ENCODE measurements around the gene TRPM2. TPM values are rescaled to one million over a fixed set of nuclear protein-coding genes. Genes with fewer than 3 reads are reported as not detected.

The TRPM2 gene
- total RNA-seq, 1 experiment from 2014 or later: not detected

- ChIA-PET POLR2A (ENCODE audit: unreplicated experiment) (no interaction called here), CTCF (no interaction called here)
- Histone ChIP-seq H3K9me2 (ENCODE audit: insufficient read depth) (no peaks in the 10 kb centered on the region), H3K4me1 (replicated peaks; ENCODE audit: insufficient read depth) (no peaks in the 10 kb centered on the region), H3K27me3 (ENCODE audit: insufficient read depth, low read depth) (no peaks in the 10 kb centered on the region), H2AFZ (no peak overlapping the region), H3K79me2 (ENCODE audit: low read depth) (no peaks in the 10 kb centered on the region), H3K27ac (no peak overlapping the region), H3K9me3 (ENCODE audit: insufficient read depth, low read depth) (no peaks in the 10 kb centered on the region), H3K36me3 (ENCODE audit: low read depth) (no peaks in the 10 kb centered on the region), H3K4me2 (no peak overlapping the region), H3F3A (ENCODE audit: insufficient read depth, low read depth) (peaks cover 2% of the 10 kb centered on the region; the same call in 1 of the 2 replicates), H4K20me1 (ENCODE audit: insufficient read depth) (no peaks in the 10 kb centered on the region), H3K4me3 (no peak overlapping the region)
- no peak for DNase-seq
- intact Hi-C loops (cut with micrococcal nuclease; ENCODE audit: unreplicated experiment): no loop called here
- TF ChIP-seq CTCF (conservative IDR thresholded peaks at IDR 0.05): no peak
- TF ChIP-seq EZH2 (IDR thresholded peaks at IDR 0.05; ENCODE audit: low read depth): no peak
- BruUV-seq (replicated peaks): no TSS peak
Measured at GRCh38 chr21:44328242-44328895, 25.1 kb upstream of the TRPM2 start.

- H3K36me3 ChIP-seq (ENCODE audit: low read depth): no peaks in the 10 kb centered on the region
- ChIA-PET POLR2A (ENCODE audit: unreplicated experiment) (interaction anchor here (0.7 kb wide), 1 partner anchor 153 kb away, joined by 4 read pairs; no protein-coding TSS in a partner anchor), CTCF (no interaction called here)
- no peaks in the 10 kb centered on the region for H3K79me2 ChIP-seq (ENCODE audit: low read depth)
- BruUV-seq (replicated peaks): no TSS peak
- no peak for TF ChIP-seq EZH2 (IDR thresholded peaks at IDR 0.05; ENCODE audit: low read depth)
- TF ChIP-seq CTCF (conservative IDR thresholded peaks at IDR 0.05): no peak
- H3K4me2 ChIP-seq: no peak overlapping the region
- H3K9me3 ChIP-seq (ENCODE audit: insufficient read depth, low read depth): no peaks in the 10 kb centered on the region
- H4K20me1 ChIP-seq (ENCODE audit: insufficient read depth): no peaks in the 10 kb centered on the region
- peaks cover 2% of the 10 kb centered on the region; the same call in 1 of the 2 replicates for H3F3A ChIP-seq (ENCODE audit: insufficient read depth, low read depth)
- H2AFZ ChIP-seq: no peak overlapping the region
- no peaks in the 10 kb centered on the region for H3K4me1 ChIP-seq (replicated peaks; ENCODE audit: insufficient read depth)
- no peaks in the 10 kb centered on the region for H3K9me2 ChIP-seq (ENCODE audit: insufficient read depth)
- no peak for DNase-seq
- no peak overlapping the region for H3K27ac ChIP-seq
- no peaks in the 10 kb centered on the region for H3K27me3 ChIP-seq (ENCODE audit: insufficient read depth, low read depth)
- intact Hi-C loops (cut with micrococcal nuclease; ENCODE audit: unreplicated experiment): no loop called here
- no peak overlapping the region for H3K4me3 ChIP-seq
Measured at GRCh38 chr21:44329086-44329889, 24.1 kb upstream of the TRPM2 start.

GRCh38 chr21:44329971-44330681, 23.3 kb upstream of the TRPM2 start:
- Histone ChIP-seq H3K4me1 (replicated peaks; ENCODE audit: insufficient read depth) (no peaks in the 10 kb centered on the region), H3K9me3 (ENCODE audit: insufficient read depth, low read depth) (no peaks in the 10 kb centered on the region), H3K36me3 (ENCODE audit: low read depth) (no peaks in the 10 kb centered on the region), H3K79me2 (ENCODE audit: low read depth) (no peaks in the 10 kb centered on the region), H3K27me3 (ENCODE audit: insufficient read depth, low read depth) (no peaks in the 10 kb centered on the region), H4K20me1 (ENCODE audit: insufficient read depth) (no peaks in the 10 kb centered on the region), H3F3A (ENCODE audit: insufficient read depth, low read depth) (peaks cover 2% of the 10 kb centered on the region; the same call in 1 of the 2 replicates), H3K9me2 (ENCODE audit: insufficient read depth) (no peaks in the 10 kb centered on the region), H3K4me2 (no peak overlapping the region), H3K4me3 (no peak overlapping the region), H3K27ac (no peak overlapping the region), H2AFZ (no peak overlapping the region)
- TF ChIP-seq EZH2 (IDR thresholded peaks at IDR 0.05; ENCODE audit: low read depth) (no peak), CTCF (conservative IDR thresholded peaks at IDR 0.05) (no peak)
- DNase-seq: no peak
- POLR2A ChIA-PET (ENCODE audit: unreplicated experiment): interaction anchor here (0.7 kb wide), 1 partner anchor 152 kb away, joined by 4 read pairs; no protein-coding TSS in a partner anchor
- BruUV-seq (replicated peaks): no TSS peak
- CTCF ChIA-PET: no interaction called here
- intact Hi-C loops (cut with micrococcal nuclease; ENCODE audit: unreplicated experiment): no loop called here
